Vein endothelial cell (primary cell): ENCODE measurements around the gene TEX30. TPM values are rescaled to one million over a fixed set of nuclear protein-coding genes. Genes with fewer than 3 reads are reported as not detected.

Experiments
- total RNA-seq: library from RNA; depleted of rRNA; stranded (reverse); fragments of >200 nt; gene quantifications from 2 replicates; pipeline ENCODE4 v1.2.3, GENCODE V29; 2012

Gene TEX30
- total RNA-seq, result 18.8 and 19.3 TPM in 2 replicates

GRCh38 chr13:102773441-102774213, at the start of gene TEX30:
TSS of gene TEX30 (minus strand) at chr13:102773786. CDS start at chr13:102770026, 3,760 bp downstream.

GRCh38 chr13:102798581-102799425, 25.2 kb upstream of the TEX30 start, which contains the start of the genes BIVM and POGLUT2:
TSS of gene BIVM (plus strand) at chr13:102799119. CDS start at chr13:102807268, 8,149 bp downstream.
TSS of gene POGLUT2 (minus strand) at chr13:102798976. CDS start at chr13:102798670, 306 bp downstream.

Other genes with a start within 250 kb of the TEX30 start
- gene TPP2, start 176.8 kb downstream of the TEX30 start, total RNA-seq, result 38.5 and 55.5 TPM in 2 replicates
- gene METTL21C, start 78.7 kb downstream of the TEX30 start, total RNA-seq, result not detected in 2 replicates
- 14.7 and 15.7 TPM in 2 replicates for gene POGLUT2, start 25.2 kb upstream of the TEX30 start, total RNA-seq
- 15.0 and 18.7 TPM in 2 replicates for gene BIVM, start 25.3 kb upstream of the TEX30 start, total RNA-seq
- gene ERCC5, start 72.2 kb upstream of the TEX30 start, total RNA-seq, result 43.8 and 50.5 TPM in 2 replicates